Ascending aorta (tissue), 2 donors: ENCODE data around the gene ADAM8. TPM values are rescaled to one million over a fixed set of nuclear protein-coding genes. Genes with fewer than 3 reads are reported as not detected.

Experiments used
- DNase-seq, 2 donors: peaks; one replicate each; pipeline ENCODE4 v3.0.0-alpha.2; 2019; ENCODE audit warnings: low spot score in 2 of 2
- H3K27ac ChIP-seq, 2 donors: fragments of 200-600 bp; sonication (generic); one replicate each; pipeline ENCODE4 v1.5.1; 2016 to 2017; ENCODE audit warnings: mild to moderate bottlenecking in 1 of 2
- H3K27me3 ChIP-seq: fragments of 200-600 bp; sonication (generic); one replicate; pipeline ENCODE4 v1.5.1; 2017
- H3K36me3 ChIP-seq, 2 donors: fragments of 200-600 bp; sonication (generic); one replicate each; pipeline ENCODE4 v1.5.1; 2016
- H3K4me1 ChIP-seq, 2 donors: fragments of 200-600 bp; sonication (generic); one replicate each; pipeline ENCODE4 v1.5.1; 2016 to 2017; ENCODE audit warnings: mild to moderate bottlenecking in 1 of 2
- H3K4me3 ChIP-seq, 2 donors: fragments of 200-600 bp; sonication (generic); one replicate each; pipeline ENCODE4 v1.5.1; 2016 to 2017; ENCODE audit warnings: mild to moderate bottlenecking in 1 of 2
- H3K9me3 ChIP-seq, 2 donors: fragments of 200-600 bp; sonication (generic); one replicate each; pipeline ENCODE4 v1.5.1; 2016
- intact Hi-C: fragments of 100-400 bp; cut with DNase I; formaldehyde crosslinking; loops from one replicate; pipeline ENCODE4 v1.15.1; 2023
- total RNA-seq: library from RNA; depleted of rRNA; stranded (reverse); fragments of >200 nt; gene quantifications from one replicate; pipeline ENCODE4 v1.1.0, GENCODE V29; 2016
- TF ChIP-seq, protein P1 (sequence below), 3 experiments: fragments of 200-600 bp in 2 of 3; fragments of 450-650 bp in 1 of 3; sonication (generic) in 2 of 3; IDR thresholded peaks; one replicate each; pipeline ENCODE4 v1.5.1; 2016 to 2019; ENCODE audit warnings: antibody characterized with exemption in 3 of 3, mild to moderate bottlenecking in 1 of 3, moderate library complexity in 1 of 3

Gene ADAM8
- total RNA-seq, 1 donor from 2014 or later = 21.4 TPM

DNA sequence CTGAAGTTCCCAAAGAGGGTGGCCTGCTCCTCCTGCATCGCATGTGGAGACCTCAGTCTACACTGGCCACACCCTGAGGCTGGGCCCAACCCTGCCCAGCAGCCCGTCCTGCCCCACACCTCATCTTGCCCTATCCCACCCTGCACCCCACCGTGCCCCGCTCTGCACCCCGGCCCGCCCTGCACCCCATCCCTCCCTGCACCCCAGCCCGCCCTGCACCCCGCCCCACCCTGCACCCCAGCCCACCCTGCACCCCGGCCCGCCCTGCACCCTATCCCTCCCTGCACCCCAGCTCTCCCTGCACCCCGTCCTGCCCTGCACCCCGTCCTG is 24.5 kb downstream of the ADAM8 start:
- TF ChIP-seq, protein P1, sequence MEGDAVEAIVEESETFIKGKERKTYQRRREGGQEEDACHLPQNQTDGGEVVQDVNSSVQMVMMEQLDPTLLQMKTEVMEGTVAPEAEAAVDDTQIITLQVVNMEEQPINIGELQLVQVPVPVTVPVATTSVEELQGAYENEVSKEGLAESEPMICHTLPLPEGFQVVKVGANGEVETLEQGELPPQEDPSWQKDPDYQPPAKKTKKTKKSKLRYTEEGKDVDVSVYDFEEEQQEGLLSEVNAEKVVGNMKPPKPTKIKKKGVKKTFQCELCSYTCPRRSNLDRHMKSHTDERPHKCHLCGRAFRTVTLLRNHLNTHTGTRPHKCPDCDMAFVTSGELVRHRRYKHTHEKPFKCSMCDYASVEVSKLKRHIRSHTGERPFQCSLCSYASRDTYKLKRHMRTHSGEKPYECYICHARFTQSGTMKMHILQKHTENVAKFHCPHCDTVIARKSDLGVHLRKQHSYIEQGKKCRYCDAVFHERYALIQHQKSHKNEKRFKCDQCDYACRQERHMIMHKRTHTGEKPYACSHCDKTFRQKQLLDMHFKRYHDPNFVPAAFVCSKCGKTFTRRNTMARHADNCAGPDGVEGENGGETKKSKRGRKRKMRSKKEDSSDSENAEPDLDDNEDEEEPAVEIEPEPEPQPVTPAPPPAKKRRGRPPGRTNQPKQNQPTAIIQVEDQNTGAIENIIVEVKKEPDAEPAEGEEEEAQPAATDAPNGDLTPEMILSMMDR (IDR thresholded peaks at IDR 0.05) = no peak
- H3K36me3 ChIP-seq = no peaks in the 10 kb centered on the region
- H3K9me3 ChIP-seq = no peaks in the 10 kb centered on the region
- no peaks in the 10 kb centered on the region for H3K4me1 ChIP-seq
- peaks cover 3% of the 10 kb centered on the region for H3K27me3 ChIP-seq
- no peak overlapping the region for H3K27ac ChIP-seq
- DNase-seq = no peak
- intact Hi-C loops = no loop called here
- H3K4me3 ChIP-seq = no peak overlapping the region

DNA sequence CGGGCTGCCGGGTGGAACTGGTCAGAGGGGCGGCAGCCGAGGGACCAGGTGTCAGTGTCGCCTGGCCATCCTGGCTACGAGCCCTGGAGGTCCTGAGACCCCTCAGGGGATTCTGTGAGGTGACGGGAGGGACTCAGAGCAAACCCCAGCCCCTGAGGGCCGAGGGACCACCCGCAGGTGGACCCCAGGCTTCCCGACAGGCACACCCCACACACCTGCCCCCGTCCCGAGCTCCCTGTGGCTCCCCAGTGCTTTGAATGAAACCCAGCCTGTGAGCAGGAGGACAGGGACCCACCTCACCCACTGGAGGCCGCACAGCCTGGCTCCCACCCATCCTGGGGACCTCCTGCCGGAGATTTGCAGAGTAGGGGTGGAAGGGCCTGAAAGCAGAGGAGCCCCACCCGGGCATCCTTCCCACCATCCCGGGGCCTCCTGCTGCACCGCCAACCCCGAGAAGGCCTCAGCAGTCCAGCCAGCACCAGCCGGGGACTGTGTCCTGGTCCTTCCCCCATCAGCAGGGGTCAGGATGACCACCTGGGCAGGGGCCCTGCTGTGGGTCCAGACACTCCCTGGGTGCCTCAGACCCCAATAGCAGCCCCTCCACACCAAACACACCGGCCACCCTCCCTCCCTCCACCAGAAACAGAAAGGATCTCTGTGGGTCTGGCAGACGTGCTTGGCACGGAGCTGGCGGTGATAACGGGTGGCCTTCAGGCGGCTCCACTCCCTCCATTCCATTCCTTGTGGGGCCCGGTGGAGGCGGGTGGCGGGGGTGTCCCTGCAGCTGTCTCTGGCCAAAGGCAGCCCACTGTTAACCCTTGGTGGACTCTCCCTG is 25.1 kb downstream of the ADAM8 start:
- TF ChIP-seq, protein P1 (IDR thresholded peaks at IDR 0.05) = no peak
- H3K27me3 ChIP-seq = peaks cover 3% of the 10 kb centered on the region
- H3K36me3 ChIP-seq = no peaks in the 10 kb centered on the region
- DNase-seq = no peak
- no peak overlapping the region for H3K27ac ChIP-seq
- no peaks in the 10 kb centered on the region for H3K4me1 ChIP-seq
- H3K4me3 ChIP-seq = no peak overlapping the region
- no peaks in the 10 kb centered on the region for H3K9me3 ChIP-seq
- intact Hi-C loops = no loop called here

- no peak overlapping the region for H3K4me3 ChIP-seq
Observed at GRCh38 chr10:133249975-133250754, 26.5 kb downstream of the ADAM8 start.

GRCh38 chr10:133249094-133249780 is 27.4 kb downstream of the ADAM8 start:
- DNase-seq = no peak
- Histone ChIP-seq H3K27me3 (peaks cover 3% of the 10 kb centered on the region), H3K4me1 (no peaks in the 10 kb centered on the region), H3K36me3 (no peaks in the 10 kb centered on the region), H3K9me3 (no peaks in the 10 kb centered on the region), H3K27ac (no peak overlapping the region), H3K4me3 (no peak overlapping the region)
- intact Hi-C loops = no loop called here
- TF ChIP-seq, protein P1 (IDR thresholded peaks at IDR 0.05) = no peak

More at GRCh38 chr10:133249975-133250754, 26.5 kb downstream of the ADAM8 start:
- no peak for DNase-seq
- intact Hi-C loops = no loop called here
- Histone ChIP-seq H3K4me1 (no peaks in the 10 kb centered on the region), H3K27ac (no peak overlapping the region), H3K36me3 (no peaks in the 10 kb centered on the region), H3K9me3 (no peaks in the 10 kb centered on the region), H3K27me3 (peaks cover 3% of the 10 kb centered on the region)
- TF ChIP-seq, protein P1 (IDR thresholded peaks at IDR 0.05) = no peak

GRCh38 chr10:133248334-133248715 is 28.3 kb downstream of the ADAM8 start:
- TF ChIP-seq, protein P1 (IDR thresholded peaks at IDR 0.05) = no peak
- Histone ChIP-seq H3K4me3 (no peak overlapping the region), H3K36me3 (no peaks in the 10 kb centered on the region), H3K27ac (no peak overlapping the region), H3K27me3 (peaks cover 3% of the 10 kb centered on the region), H3K9me3 (no peaks in the 10 kb centered on the region), H3K4me1 (no peaks in the 10 kb centered on the region)
- intact Hi-C loops = no loop called here
- no peak for DNase-seq
